PC-9 (cell line): ENCODE measurements around the gene TTLL1. TPM values are rescaled to one million over a fixed set of nuclear protein-coding genes. Genes with fewer than 3 reads are reported as not detected.
"Not testable (repeated sequence)": the region's sequence is repeated elsewhere in the genome, so short reads cannot be mapped to it uniquely, and the experiment has no call there.

ENCODE experiments used
- BruUV-seq: library from RNA; stranded (reverse); fragments of 400-500 nt; replicated peaks from 2 replicates; lab custom pipeline; 2021; lab: Mats Ljungman, UMichigan
- CTCF ChIA-PET: fragments of 300-600 bp; sonication (Branson Sonifier 250); formaldehyde crosslinking; loops from one replicate; lab custom pipeline; 2022; ENCODE audit warnings: antibody characterized with exemption; lab: Charles Lee
- POLR2A ChIA-PET: fragments of 300-600 bp; sonication (Branson Sonifier 250); formaldehyde crosslinking; loops from one replicate; lab custom pipeline; 2022; ENCODE audit warnings: antibody characterized with exemption; ENCODE audit not compliant: unreplicated experiment; lab: Charles Lee
- DNase-seq, 2 experiments: peaks; one replicate each; pipeline versions ENCODE4 v3.0.0 to v3.0.0-alpha.2; 2015 to 2022; ENCODE audit warnings: mixed read lengths in 1 of 2
- H2AFZ ChIP-seq: fragments of 200-600 bp; sonication (generic); 2 replicates; pipeline ENCODE4 v1.8.1; 2017; ENCODE audit warnings: antibody characterized with exemption
- H3F3A ChIP-seq: fragments of 200-600 bp; sonication (generic); 2 replicates; pipeline ENCODE4 v1.8.1; 2017; ENCODE audit warnings: antibody characterized with exemption, mild to moderate bottlenecking, low read depth; ENCODE audit not compliant: insufficient read depth
- H3K27ac ChIP-seq: fragments of 200-600 bp; sonication (generic); 2 replicates; pipeline ENCODE4 v1.6.1; 2016; ENCODE audit warnings: mixed run types
- H3K27me3 ChIP-seq: fragments of 200-600 bp; sonication (generic); 2 replicates; pipeline ENCODE4 v1.6.1; 2016; ENCODE audit warnings: low read depth, mixed run types; ENCODE audit not compliant: insufficient read depth
- H3K36me3 ChIP-seq: fragments of 200-600 bp; sonication (generic); 2 replicates; pipeline ENCODE4 v1.6.1; 2016; ENCODE audit warnings: low read depth, mixed run types
- H3K4me1 ChIP-seq: fragments of 200-600 bp; sonication (generic); replicated peaks from 2 replicates; pipeline ENCODE4 v1.6.1; 2016; ENCODE audit warnings: mixed run types; ENCODE audit not compliant: insufficient read depth
- H3K4me2 ChIP-seq: fragments of 200-600 bp; sonication (generic); 2 replicates; pipeline ENCODE4 v1.6.1; 2017; ENCODE audit warnings: mixed run types
- H3K4me3 ChIP-seq: fragments of 200-600 bp; sonication (generic); 2 replicates; pipeline ENCODE4 v1.6.1; 2016; ENCODE audit warnings: mixed run types
- H3K79me2 ChIP-seq: fragments of 200-600 bp; sonication (generic); 2 replicates; pipeline ENCODE4 v1.6.1; 2017; ENCODE audit warnings: low read depth, mixed run types
- H3K9me2 ChIP-seq: fragments of 200-600 bp; sonication (generic); 2 replicates; pipeline ENCODE4 v1.8.1; 2017; ENCODE audit warnings: mild to moderate bottlenecking; ENCODE audit not compliant: insufficient read depth
- H3K9me3 ChIP-seq: fragments of 200-600 bp; sonication (generic); 2 replicates; pipeline ENCODE4 v1.8.1; 2016; ENCODE audit warnings: low read depth; ENCODE audit not compliant: insufficient read depth
- H4K20me1 ChIP-seq: fragments of 200-600 bp; sonication (generic); 2 replicates; pipeline ENCODE4 v1.8.1; 2017; ENCODE audit not compliant: insufficient read depth
- CTCF ChIP-seq: fragments of 200-600 bp; sonication (generic); conservative IDR thresholded peaks from 2 replicates; pipeline ENCODE4 v1.6.1; 2017; ENCODE audit warnings: mixed run types, antibody characterized with exemption, mild to moderate bottlenecking, moderate library complexity
- EZH2 ChIP-seq: fragments of 200-600 bp; sonication (generic); IDR thresholded peaks from 2 replicates; pipeline ENCODE4 v1.8.0; 2017; ENCODE audit warnings: antibody characterized with exemption, low read depth
- intact Hi-C: fragments of 100-400 bp; cut with micrococcal nuclease; formaldehyde crosslinking; loops from one replicate; pipeline ENCODE4 v1.10.0; 2022; ENCODE audit not compliant: unreplicated experiment
- total RNA-seq: library from RNA; stranded (reverse); gene quantifications from 2 replicates; pipeline ENCODE4 v1.2.3, GENCODE V29; 2021

Gene TTLL1
- total RNA-seq, 1 experiment from 2014 or later = 7.8 TPM

GRCh38 chr22:42996646-42997365 lies 92.4 kb downstream of the TTLL1 start:
- ChIA-PET CTCF (no interaction called here), POLR2A (no interaction called here)
- peak overlapping the region; percentile 91 for H3K4me2 ChIP-seq
- H3K9me2 ChIP-seq = no peaks in the 10 kb centered on the region
- no peaks in the 10 kb centered on the region for H3K36me3 ChIP-seq
- intact Hi-C loops = loop anchor here (10.0 kb wide), 1 partner anchor 128 kb away; no protein-coding TSS in a partner anchor
- H4K20me1 ChIP-seq = no peaks in the 10 kb centered on the region
- H3K9me3 ChIP-seq = no peaks in the 10 kb centered on the region
- peak overlapping the region; percentile 98 for H3K27ac ChIP-seq
- H3K79me2 ChIP-seq = peaks cover 94% of the 10 kb centered on the region
- no peak overlapping the region for H2AFZ ChIP-seq
- no peaks in the 10 kb centered on the region for H3K27me3 ChIP-seq
- no peak for TF ChIP-seq CTCF
- no peak for TF ChIP-seq EZH2
- peaks cover 57% of the 10 kb centered on the region for H3F3A ChIP-seq
- no TSS peak for BruUV-seq
- peaks cover 84% of the 10 kb centered on the region for H3K4me1 ChIP-seq
- H3K4me3 ChIP-seq = no peak overlapping the region
- no peak for DNase-seq

GRCh38 chr22:42995654-42996053 lies 93.5 kb downstream of the TTLL1 start:
- H3F3A ChIP-seq = peaks cover 59% of the 10 kb centered on the region
- DNase-seq, H3K27me3 ChIP-seq, H3K9me3 ChIP-seq, H3K36me3 ChIP-seq, H2AFZ ChIP-seq, H4K20me1 ChIP-seq, H3K9me2 ChIP-seq: not testable (repeated sequence)
- peak overlapping the region; percentile 98 for H3K27ac ChIP-seq
- BruUV-seq = TSS peak; percentile 98
- ChIA-PET CTCF (interaction anchor here (0.7 to 1.1 kb wide), 3 partner anchors 12 to 38 kb away, joined by 3 read pairs; no protein-coding TSS in a partner anchor), POLR2A (interaction anchor here (0.5 to 1.0 kb wide), 9 partner anchors 8 to 1805 kb away, joined by 3 to 36 read pairs (median 9); partner anchors contain the start of gene PACSIN2)
- H3K4me1 ChIP-seq = peaks cover 84% of the 10 kb centered on the region
- peaks cover 94% of the 10 kb centered on the region for H3K79me2 ChIP-seq
- H3K4me2 ChIP-seq = peak overlapping the region; percentile 91
- intact Hi-C loops = loop anchor here (2.0 to 10.0 kb wide), 2 partner anchors 19 to 129 kb away; partner anchors contain the start of gene PACSIN2
- H3K4me3 ChIP-seq = peak overlapping the region; percentile 9; the same call in 1 of the 2 replicates

- ChIA-PET CTCF (interaction anchor here (0.7 to 1.1 kb wide), 3 partner anchors 13 to 39 kb away, joined by 3 read pairs; no protein-coding TSS in a partner anchor), POLR2A (interaction anchor here (0.5 to 1.0 kb wide), 11 partner anchors 8 to 1805 kb away, joined by 3 to 36 read pairs (median 5); partner anchors contain the start of gene PACSIN2)
- H3K36me3 ChIP-seq = no peaks in the 10 kb centered on the region
- peaks cover 64% of the 10 kb centered on the region for H3F3A ChIP-seq
- H3K4me3 ChIP-seq = peak overlapping the region; percentile 47; the same call in 1 of the 2 replicates
- H3K79me2 ChIP-seq = peaks cover 93% of the 10 kb centered on the region
- no peaks in the 10 kb centered on the region for H4K20me1 ChIP-seq
- peak overlapping the region; percentile 91 for H3K4me2 ChIP-seq
- TSS peak; percentile 38 for BruUV-seq
- no peaks in the 10 kb centered on the region for H3K9me3 ChIP-seq
- H3K27ac ChIP-seq = peak overlapping the region; percentile 98
- intact Hi-C loops = loop anchor here (2.0 to 10.0 kb wide), 4 partner anchors 20 to 130 kb away; partner anchors contain the start of gene PACSIN2
- H3K4me1 ChIP-seq = peaks cover 84% of the 10 kb centered on the region
- H3K9me2 ChIP-seq = no peaks in the 10 kb centered on the region
- TF ChIP-seq EZH2 (no peak), CTCF (no peak)
- DNase-seq = peak; percentile 72 to 99
- H3K27me3 ChIP-seq = no peaks in the 10 kb centered on the region
- H2AFZ ChIP-seq = no peak overlapping the region
Observed at GRCh38 chr22:42994917-42995562, 94.2 kb downstream of the TTLL1 start.
